Nephron (organoid): ENCODE data around the gene ANGPT4.
A peak's percentile ranks its signal among the peaks of the same experiment; 100 is the strongest.

Source experiments
- H3K27ac Mint-ChIP-seq, 3 experiments: 2 replicates each; pipeline ENCODE4 v1.8.0; 2020; ENCODE audit warnings: mixed read lengths in 3 of 3, mild to moderate bottlenecking in 2 of 3, moderate library complexity in 1 of 3
- H3K27me3 Mint-ChIP-seq: 2 replicates; pipeline ENCODE4 v1.8.0; 2021; ENCODE audit warnings: low read depth, mild to moderate bottlenecking, moderate library complexity, mixed read lengths
- H3K36me3 Mint-ChIP-seq: 2 replicates; pipeline ENCODE4 v1.8.0; 2020; ENCODE audit warnings: low read depth, mixed read lengths
- H3K4me1 Mint-ChIP-seq: 2 replicates; pipeline ENCODE4 v1.8.0; 2020; ENCODE audit warnings: mixed read lengths
- H3K4me3 Mint-ChIP-seq, 3 experiments: 2 replicates each; pipeline ENCODE4 v1.8.0; 2020; ENCODE audit warnings: mild to moderate bottlenecking in 3 of 3, mixed read lengths in 3 of 3, moderate library complexity in 2 of 3
- H3K9me3 Mint-ChIP-seq: 2 replicates; pipeline ENCODE4 v1.8.0; 2020; ENCODE audit warnings: mixed read lengths
- CTCF ChIP-seq, 3 experiments: fragments of 200-600 bp; sonication (generic); IDR thresholded peaks; one replicate each; pipeline ENCODE4 v1.5.0; 2021; ENCODE audit warnings: antibody characterized with exemption in 3 of 3; ENCODE audit not compliant: unreplicated experiment in 3 of 3

Gene ANGPT4

GRCh38 chr20:839015-839414 lies 77.1 kb downstream of the ANGPT4 start:
- TF ChIP-seq CTCF (IDR thresholded peaks at IDR 0.05; ENCODE audit: unreplicated experiment in 3 of 3), result no peak
- no peak overlapping the region for H3K27ac Mint-ChIP-seq
- H3K4me1 Mint-ChIP-seq, result peaks cover 34% of the 10 kb centered on the region
- H3K9me3 Mint-ChIP-seq, result peaks cover 4% of the 10 kb centered on the region
- H3K36me3 Mint-ChIP-seq, result no peaks in the 10 kb centered on the region
- no peak overlapping the region for H3K4me3 Mint-ChIP-seq
- H3K27me3 Mint-ChIP-seq, result peaks cover 51% of the 10 kb centered on the region

DNA sequence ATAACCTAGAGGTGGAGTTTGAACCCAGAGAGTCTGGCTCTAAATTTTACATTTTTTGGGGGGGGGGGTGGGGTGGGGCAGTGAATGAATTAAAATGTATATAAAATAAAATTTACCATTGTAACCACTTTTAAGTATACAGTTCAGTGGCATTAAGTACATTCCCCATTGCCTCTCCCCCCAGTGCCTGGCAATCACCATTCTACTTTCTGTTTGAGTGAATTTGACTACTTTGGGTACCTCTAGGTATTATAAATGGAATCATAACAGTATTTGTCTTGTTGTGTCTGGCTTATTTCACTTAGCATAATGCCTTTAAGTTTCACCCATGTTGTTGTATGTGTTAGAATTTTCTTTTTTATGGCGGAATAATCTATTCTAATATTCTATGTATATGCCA lies 79.9 kb downstream of the ANGPT4 start:
- peaks cover 30% of the 10 kb centered on the region for H3K27me3 Mint-ChIP-seq
- peaks cover 40% of the 10 kb centered on the region for H3K4me1 Mint-ChIP-seq
- peaks cover 4% of the 10 kb centered on the region for H3K9me3 Mint-ChIP-seq
- H3K36me3 Mint-ChIP-seq, result no peaks in the 10 kb centered on the region
- H3K27ac Mint-ChIP-seq, result peak overlapping the region in 1 of 3 experiments; percentile 65
- H3K4me3 Mint-ChIP-seq, result peak overlapping the region in 2 of 3 experiments; percentile 22 to 77
- no peak for TF ChIP-seq CTCF (IDR thresholded peaks at IDR 0.05; ENCODE audit: unreplicated experiment in 3 of 3)

GRCh38 chr20:835608-836045 lies 80.5 kb downstream of the ANGPT4 start:
- Mint-ChIP-seq H3K27me3 (peaks cover 28% of the 10 kb centered on the region), H3K9me3 (peaks cover 4% of the 10 kb centered on the region)

DNA sequence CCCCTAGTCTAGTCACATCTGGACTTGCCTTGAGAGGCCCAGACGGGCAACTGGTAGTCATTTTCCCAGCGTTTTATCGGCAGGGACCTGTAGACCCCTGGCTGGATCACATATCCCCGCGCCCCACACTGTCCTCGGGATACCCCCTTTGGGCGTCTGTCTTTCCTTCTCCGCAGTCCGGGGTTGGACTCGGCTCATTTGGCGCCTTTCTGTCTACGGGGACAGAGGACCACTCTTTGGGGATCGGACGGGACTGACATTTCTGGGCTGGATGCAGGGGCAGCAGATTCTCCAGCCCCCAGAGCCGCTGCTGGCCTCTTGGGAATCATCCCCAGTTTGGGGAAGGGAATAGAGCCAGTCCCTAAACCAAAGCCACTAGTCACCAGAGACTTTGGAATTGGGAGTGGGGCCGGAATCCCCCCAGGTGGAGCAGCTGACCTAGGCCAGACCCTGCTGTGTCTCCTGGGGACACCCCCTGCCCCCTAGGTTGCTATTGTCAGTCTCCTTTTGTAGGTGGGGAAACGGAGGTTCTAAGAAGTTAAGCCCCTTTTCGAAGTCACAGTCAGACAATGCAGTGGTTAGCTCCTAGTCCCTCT lies 81.9 kb downstream of the ANGPT4 start:
- Mint-ChIP-seq H3K27ac (peak overlapping the region; percentile 23 to 86 (median 76)), H3K4me1 (peaks cover 40% of the 10 kb centered on the region), H3K9me3 (peaks cover 4% of the 10 kb centered on the region), H3K4me3 (peak overlapping the region; percentile 78 to 88 (median 84)), H3K27me3 (peaks cover 15% of the 10 kb centered on the region), H3K36me3 (no peaks in the 10 kb centered on the region)
- TF ChIP-seq CTCF (IDR thresholded peaks at IDR 0.05; ENCODE audit: unreplicated experiment in 3 of 3), result no peak

More at GRCh38 chr20:835608-836045, 80.5 kb downstream of the ANGPT4 start:
- Mint-ChIP-seq H3K27ac (peak overlapping the region; percentile 23 to 69 (median 32)), H3K4me1 (peaks cover 40% of the 10 kb centered on the region), H3K4me3 (peak overlapping the region; percentile 78 to 88 (median 84)), H3K36me3 (no peaks in the 10 kb centered on the region)
- no peak for TF ChIP-seq CTCF (IDR thresholded peaks at IDR 0.05; ENCODE audit: unreplicated experiment in 3 of 3)

- Mint-ChIP-seq H3K36me3 (no peaks in the 10 kb centered on the region), H3K4me1 (peaks cover 39% of the 10 kb centered on the region), H3K9me3 (peaks cover 4% of the 10 kb centered on the region), H3K4me3 (peak within 1 kb of the TSS; percentile 78 to 88 (median 84)), H3K27ac (peak within 1 kb of the TSS; percentile 81 to 94 (median 86)), H3K27me3 (peaks cover 10% of the 10 kb centered on the region)
- TF ChIP-seq CTCF (IDR thresholded peaks at IDR 0.05; ENCODE audit: unreplicated experiment in 3 of 3), result no peak
These were observed 82.5 kb downstream of the ANGPT4 start, which contains the start of gene FAM110A for GRCh38 chr20:833450-834150. FAM110A (plus strand) TSS chr20:833715; CDS start chr20:844805, 11,090 bp downstream.
